KOPT-K1 (cell line): Measurements from ENCODE around the gene DAB1.

Experiments used
- H3K27ac ChIP-seq: fragments of 200-600 bp; sonication (generic); 2 replicates; pipeline ENCODE4 v1.5.1; 2016; ENCODE audit warnings: antibody characterized with exemption, mild to moderate bottlenecking, low read depth, low read length; ENCODE audit not compliant: poor library complexity, severe bottlenecking
- H3K36me3 ChIP-seq: fragments of 200-600 bp; sonication (generic); 2 replicates; pipeline ENCODE4 v1.5.1; 2017; ENCODE audit warnings: antibody characterized with exemption, mild to moderate bottlenecking, low read length, moderate library complexity; ENCODE audit not compliant: insufficient read depth
- H3K9me3 ChIP-seq: fragments of 200-600 bp; sonication (generic); 2 replicates; pipeline ENCODE4 v1.5.1; 2017; ENCODE audit warnings: antibody characterized with exemption, low read length, mild to moderate bottlenecking; ENCODE audit not compliant: insufficient read depth, poor library complexity, severe bottlenecking

The DAB1 gene

DNA sequence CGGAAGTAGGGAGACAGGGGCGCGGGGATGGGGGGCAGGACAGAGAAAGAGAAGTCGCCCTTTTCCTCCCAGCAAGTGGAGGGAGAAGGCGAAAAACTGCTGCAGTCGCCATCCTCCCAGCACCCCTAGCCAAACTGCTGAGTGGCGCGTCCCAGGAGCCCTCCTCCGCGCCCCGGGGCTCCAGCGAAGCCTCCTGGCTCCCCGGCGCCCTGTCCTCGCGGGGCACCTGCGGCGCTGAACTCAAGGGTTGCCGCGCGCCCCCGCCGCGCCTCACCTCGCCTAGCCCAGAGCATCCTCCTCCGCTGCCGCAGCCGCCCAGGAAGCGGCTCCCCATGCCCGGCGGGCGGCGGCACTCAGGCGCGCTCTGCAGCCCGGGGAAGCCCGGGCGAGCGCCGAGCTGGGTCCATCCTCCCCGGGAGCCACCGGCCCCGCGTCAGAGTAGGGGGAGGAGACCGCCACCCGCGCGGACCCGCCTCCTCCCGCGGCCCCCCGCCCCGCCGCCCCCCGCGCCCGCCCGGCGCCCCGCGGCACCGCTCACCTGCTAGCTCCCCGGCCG, at the start of gene DAB1:
Gene DAB1 (minus strand): TSS at position 405 of the 556 bp plus-strand sequence. CDS start 133,030 bp downstream, outside the sequence.
- Histone ChIP-seq H3K27ac (no peak within 1 kb of the TSS), H3K9me3 (peaks cover 30% of the 10 kb centered on the region), H3K36me3 (no peaks in the 10 kb centered on the region)

GRCh38 chr1:57473448-57473847, 49.6 kb upstream of the DAB1 start:
- Histone ChIP-seq H3K27ac (no peak overlapping the region), H3K36me3 (no peaks in the 10 kb centered on the region), H3K9me3 (no peaks in the 10 kb centered on the region)

DNA sequence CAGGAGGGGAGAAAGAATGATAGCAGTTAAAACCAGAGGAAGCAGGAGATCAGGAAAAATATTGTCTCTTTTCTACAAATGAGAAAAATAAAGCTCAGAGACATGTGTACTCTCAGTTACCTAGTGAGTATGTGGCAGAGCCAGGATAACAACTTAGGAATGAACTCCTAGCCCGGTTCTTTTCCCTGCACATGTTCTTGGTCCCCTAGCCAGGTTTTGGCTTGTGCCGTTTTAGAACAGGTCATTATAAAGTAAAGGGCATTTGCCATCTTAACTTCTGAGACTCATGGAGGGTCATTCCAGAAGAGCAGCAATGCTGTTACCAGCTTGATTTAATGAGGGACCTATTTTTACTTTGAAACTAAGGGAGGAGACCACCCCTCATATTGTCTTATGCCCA, 48.1 kb upstream of the DAB1 start:
- Histone ChIP-seq H3K9me3 (no peaks in the 10 kb centered on the region), H3K36me3 (no peaks in the 10 kb centered on the region), H3K27ac (no peak overlapping the region)

DNA sequence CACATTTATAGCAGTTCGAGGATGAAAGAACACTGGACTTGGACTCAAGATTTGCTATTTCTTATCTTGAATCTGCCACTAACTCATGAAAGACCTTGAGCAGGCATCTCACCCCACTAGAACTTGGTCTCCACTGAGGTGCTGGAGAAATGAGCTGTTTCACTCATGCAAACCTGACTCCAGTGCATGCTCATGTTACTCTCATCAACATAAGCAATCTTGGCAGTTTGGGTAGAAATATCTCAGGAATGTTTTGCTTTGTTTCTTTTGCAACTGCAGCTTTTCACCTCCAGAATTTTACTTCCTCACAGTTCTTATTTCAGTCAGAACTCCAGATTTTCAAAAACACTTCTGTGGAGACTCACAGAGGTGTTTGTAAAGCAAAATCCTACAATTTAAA, 46.2 kb upstream of the DAB1 start:
- Histone ChIP-seq H3K27ac (no peak overlapping the region), H3K36me3 (no peaks in the 10 kb centered on the region), H3K9me3 (no peaks in the 10 kb centered on the region)

DNA sequence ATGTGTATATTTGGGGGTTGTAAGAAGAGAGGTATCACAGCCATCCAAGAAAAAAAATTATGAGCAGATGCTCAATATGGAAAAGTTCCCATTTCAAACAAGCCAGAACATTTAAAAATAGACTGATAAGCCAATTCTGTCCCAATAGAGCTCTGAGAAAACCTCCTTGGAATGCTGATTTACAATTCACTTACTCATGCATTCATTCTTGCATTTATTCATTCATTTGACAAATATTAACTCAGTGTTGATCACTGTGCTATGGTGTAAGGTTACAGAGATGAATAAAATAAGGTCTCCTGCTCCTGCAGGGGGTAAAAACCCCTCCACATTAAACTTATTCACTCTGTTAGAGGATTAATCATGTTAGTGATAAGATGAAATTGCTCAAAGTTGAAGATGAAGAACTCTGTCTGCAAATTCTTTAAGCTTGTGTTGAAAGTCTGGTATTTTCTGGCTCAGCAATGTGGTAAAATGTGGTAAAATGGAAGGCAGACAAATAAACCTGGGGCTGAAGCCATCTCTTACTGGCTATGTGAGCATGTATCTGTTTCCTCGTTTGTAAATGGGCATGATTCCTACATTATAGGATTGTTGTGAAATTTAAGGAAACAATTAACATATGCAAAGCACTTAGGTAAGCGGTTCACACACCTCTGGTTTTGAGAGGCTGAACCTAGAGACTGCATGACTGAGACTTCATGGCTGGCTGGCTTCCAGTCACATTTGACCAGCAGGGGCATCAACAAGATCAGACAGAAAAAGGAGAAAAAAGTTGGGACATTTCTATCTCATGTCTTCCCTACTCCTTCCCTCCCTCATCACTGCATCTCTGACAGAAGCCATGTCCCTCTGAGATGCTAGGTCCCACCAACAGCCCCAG, 45.0 kb upstream of the DAB1 start:
- Histone ChIP-seq H3K36me3 (no peaks in the 10 kb centered on the region), H3K9me3 (no peaks in the 10 kb centered on the region), H3K27ac (no peak overlapping the region)

DNA sequence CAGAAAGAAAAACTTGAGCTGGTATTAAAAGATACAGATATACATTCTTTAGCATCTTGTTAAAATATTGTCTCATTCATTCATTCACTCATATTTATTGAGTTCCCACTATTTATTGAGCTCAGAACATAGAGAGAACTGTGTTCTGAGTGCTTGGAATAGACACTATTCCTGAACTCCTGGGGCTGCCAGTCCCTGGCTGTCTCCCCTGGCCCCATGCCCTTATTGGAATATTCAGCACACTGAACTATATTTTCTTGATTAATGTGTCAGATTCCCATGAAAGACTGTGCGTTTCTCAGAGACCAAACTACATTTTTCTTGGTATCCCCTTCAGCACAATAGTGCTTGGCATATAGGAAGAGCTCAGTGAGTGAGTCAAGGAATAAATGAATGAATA, 44.0 kb upstream of the DAB1 start:
- Histone ChIP-seq H3K27ac (no peak overlapping the region), H3K9me3 (no peaks in the 10 kb centered on the region)

DNA sequence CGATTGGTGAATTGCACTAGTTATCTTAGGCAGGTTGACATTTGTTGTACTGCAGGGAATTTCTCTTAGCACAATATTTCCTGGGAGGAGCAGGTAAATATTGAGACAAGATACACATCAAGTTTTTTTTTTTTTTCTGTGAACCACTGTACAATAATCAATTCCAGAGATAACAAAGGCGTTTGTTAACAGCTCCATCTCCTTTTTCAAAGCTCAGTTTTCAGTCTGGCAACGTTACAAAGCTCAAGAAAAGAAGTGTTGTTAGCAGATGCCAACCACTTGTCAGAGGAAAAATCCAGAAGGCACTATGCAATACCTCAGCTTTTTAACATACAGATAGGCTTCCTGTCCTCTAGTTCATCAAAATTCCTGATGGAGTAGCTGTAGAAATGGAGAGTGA, 40.9 kb upstream of the DAB1 start:
- no peaks in the 10 kb centered on the region for H3K9me3 ChIP-seq
- H3K36me3 ChIP-seq, result no peaks in the 10 kb centered on the region
- no peak overlapping the region for H3K27ac ChIP-seq

More for the DNA sequence above, 44.0 kb upstream of the DAB1 start:
- H3K36me3 ChIP-seq, result no peaks in the 10 kb centered on the region

DNA sequence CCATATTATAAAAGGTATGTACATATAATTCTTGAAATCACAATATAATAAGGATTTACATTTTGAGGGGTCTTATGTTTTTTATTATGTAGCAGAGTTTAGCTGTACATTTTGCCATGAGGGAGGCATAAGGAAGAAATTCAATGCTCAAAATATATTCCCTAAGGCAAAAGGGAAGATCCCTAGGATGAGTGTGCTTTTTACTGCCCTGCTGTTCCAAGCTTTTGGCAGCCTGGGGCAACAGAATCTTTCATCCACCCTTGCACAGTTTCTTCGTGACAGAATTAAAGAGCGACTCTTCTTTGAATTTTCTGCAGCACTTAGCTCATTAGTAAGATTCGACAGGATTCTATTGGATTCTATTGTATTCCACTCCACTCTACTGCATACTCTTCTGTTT, 39.5 kb upstream of the DAB1 start:
- H3K9me3 ChIP-seq, result no peaks in the 10 kb centered on the region
- no peaks in the 10 kb centered on the region for H3K36me3 ChIP-seq
- H3K27ac ChIP-seq, result no peak overlapping the region

DNA sequence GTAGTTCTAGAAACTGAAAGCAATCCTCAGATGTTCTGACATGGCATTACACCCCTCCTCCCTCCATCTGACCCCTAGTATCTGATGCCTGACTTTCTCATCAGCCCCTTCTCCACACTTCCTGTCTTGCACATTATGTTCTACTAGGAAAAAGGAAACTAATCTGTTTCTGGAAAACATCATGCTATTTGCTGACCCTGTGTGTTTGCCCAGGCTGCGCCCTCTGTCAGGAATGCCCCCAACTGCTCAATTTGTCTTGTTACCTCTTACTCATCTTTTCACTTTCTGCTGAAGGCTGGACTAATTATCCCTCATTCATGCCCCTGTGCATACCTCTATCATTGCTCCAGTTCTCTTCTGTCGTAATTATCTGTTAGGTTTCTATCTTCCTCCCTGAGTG, 37.5 kb upstream of the DAB1 start:
- no peaks in the 10 kb centered on the region for H3K9me3 ChIP-seq
- no peaks in the 10 kb centered on the region for H3K36me3 ChIP-seq
- H3K27ac ChIP-seq, result no peak overlapping the region

DNA sequence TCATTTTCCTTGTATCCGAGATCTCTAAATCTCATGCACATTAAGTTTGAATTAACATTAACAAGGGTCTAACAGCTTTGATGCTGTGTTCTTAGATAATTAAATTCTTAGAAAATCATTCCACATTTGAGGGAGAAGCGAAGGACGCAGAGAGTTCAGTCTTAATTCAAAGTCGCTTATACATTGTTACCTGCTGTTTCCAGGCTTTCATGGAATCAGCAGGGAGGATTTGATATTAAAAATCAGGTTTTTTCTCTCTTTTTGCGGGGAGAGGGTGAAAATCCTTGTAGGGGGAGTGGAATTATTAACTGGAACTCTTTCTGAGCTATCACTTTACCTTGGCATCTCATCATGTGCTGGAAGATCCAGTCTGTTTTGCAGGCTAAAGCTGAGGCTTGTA, 27.7 kb upstream of the DAB1 start:
- no peaks in the 10 kb centered on the region for H3K36me3 ChIP-seq
- no peaks in the 10 kb centered on the region for H3K9me3 ChIP-seq
- H3K27ac ChIP-seq, result no peak overlapping the region

DNA sequence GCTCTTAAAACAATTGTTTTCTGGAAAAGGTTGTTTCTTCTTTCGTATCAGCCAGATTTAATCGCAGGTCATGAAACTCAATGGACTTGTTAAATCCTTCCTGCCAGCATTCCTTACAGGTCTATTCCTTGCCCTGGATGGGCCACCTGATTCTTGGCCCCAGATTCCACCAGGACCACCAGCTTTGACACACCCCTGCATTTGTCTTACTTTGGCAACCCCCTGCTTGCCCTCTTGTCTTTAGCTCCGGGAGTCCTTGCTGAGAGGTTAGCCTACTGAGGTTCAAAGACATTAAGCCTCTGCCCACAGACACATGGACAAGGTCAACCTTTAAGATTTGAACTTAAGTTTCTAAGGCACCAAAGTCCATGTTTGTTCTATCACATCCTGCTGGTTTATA, 27.1 kb upstream of the DAB1 start:
- no peaks in the 10 kb centered on the region for H3K9me3 ChIP-seq
- H3K36me3 ChIP-seq, result no peaks in the 10 kb centered on the region
- no peak overlapping the region for H3K27ac ChIP-seq

- Histone ChIP-seq H3K27ac (no peak overlapping the region), H3K36me3 (no peaks in the 10 kb centered on the region), H3K9me3 (no peaks in the 10 kb centered on the region)
These were observed 23.7 kb upstream of the DAB1 start for GRCh38 chr1:57447551-57447950.

- Histone ChIP-seq H3K9me3 (no peaks in the 10 kb centered on the region), H3K36me3 (no peaks in the 10 kb centered on the region), H3K27ac (no peak overlapping the region)
These were observed 19.1 kb upstream of the DAB1 start for GRCh38 chr1:57443004-57443403.

DNA sequence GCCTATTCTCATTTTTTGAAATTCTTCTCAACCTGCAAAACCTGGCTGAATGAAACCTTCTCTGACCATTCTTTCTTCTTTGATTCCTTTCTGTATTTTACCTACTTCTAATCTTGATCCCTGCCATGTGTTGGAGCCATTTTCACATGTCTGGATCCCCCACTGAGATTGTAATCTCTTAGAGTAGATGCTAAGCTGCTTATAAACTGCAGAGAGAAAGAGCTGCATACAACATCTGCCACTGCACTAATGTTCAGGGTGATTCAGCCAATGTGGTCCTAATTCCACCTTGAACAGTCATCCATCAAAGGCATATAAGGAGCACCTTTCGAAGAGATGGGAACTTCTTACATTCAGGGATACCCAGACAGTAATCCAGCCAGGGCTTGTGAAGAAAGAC, 16.2 kb upstream of the DAB1 start:
- no peaks in the 10 kb centered on the region for H3K36me3 ChIP-seq
- no peak overlapping the region for H3K27ac ChIP-seq
- no peaks in the 10 kb centered on the region for H3K9me3 ChIP-seq

GRCh38 chr1:57431400-57431799, 7.5 kb upstream of the DAB1 start:
- H3K36me3 ChIP-seq, result no peaks in the 10 kb centered on the region

More at GRCh38 chr1:57431400-57431799, 7.5 kb upstream of the DAB1 start:
- Histone ChIP-seq H3K9me3 (no peaks in the 10 kb centered on the region), H3K27ac (no peak overlapping the region)
